RWPE2 (cell line): ENCODE data around the gene SLC8A1.

ENCODE experiments used
- ATAC-seq: fragments of 200-7000 bp; cut with Tn5 transposase; 3 replicates; pipeline ENCODE4 v1.9.1; 2021; ENCODE audit warnings: low read depth
- DNase-seq: peaks from one replicate; pipeline ENCODE4 v3.0.0-alpha.2; 2020; ENCODE audit warnings: low spot score
- H3K27ac ChIP-seq: fragments of 450-650 bp; 2 replicates; pipeline ENCODE4 v1.5.1; 2017; ENCODE audit warnings: mild to moderate bottlenecking; ENCODE audit not compliant: poor library complexity, severe bottlenecking
- H3K27me3 ChIP-seq: fragments of 250-450 bp; sonication (Bioruptor Pico); 2 replicates; pipeline ENCODE4 v1.5.1; 2021; ENCODE audit warnings: mild to moderate bottlenecking, moderate library complexity; ENCODE audit not compliant: insufficient read depth, poor library complexity, severe bottlenecking
- H3K36me3 ChIP-seq: fragments of 250-450 bp; sonication (Bioruptor Pico); 2 replicates; pipeline ENCODE4 v1.5.1; 2020; ENCODE audit warnings: low read depth, mild to moderate bottlenecking, moderate library complexity
- H3K4me1 ChIP-seq: fragments of 250-450 bp; sonication (Bioruptor Pico); 2 replicates; pipeline ENCODE4 v1.5.1; 2021; ENCODE audit warnings: mild to moderate bottlenecking, moderate library complexity; ENCODE audit not compliant: insufficient read depth, poor library complexity, severe bottlenecking
- H3K4me3 ChIP-seq: fragments of 250-450 bp; sonication (Bioruptor Pico); 2 replicates; pipeline ENCODE4 v1.5.1; 2021; ENCODE audit warnings: mild to moderate bottlenecking, moderate library complexity; ENCODE audit not compliant: severe bottlenecking
- H3K9me3 ChIP-seq: fragments of 250-450 bp; sonication (Bioruptor Pico); 2 replicates; pipeline ENCODE4 v1.5.1; 2021; ENCODE audit warnings: mild to moderate bottlenecking, moderate library complexity; ENCODE audit not compliant: severe bottlenecking
- TF ChIP-seq, protein P1 (sequence below): fragments of 450-650 bp; IDR thresholded peaks from one replicate; pipeline ENCODE4 v1.5.1; 2017; ENCODE audit warnings: mild to moderate bottlenecking, moderate library complexity; ENCODE audit not compliant: poor library complexity, severe bottlenecking

Gene SLC8A1

DNA sequence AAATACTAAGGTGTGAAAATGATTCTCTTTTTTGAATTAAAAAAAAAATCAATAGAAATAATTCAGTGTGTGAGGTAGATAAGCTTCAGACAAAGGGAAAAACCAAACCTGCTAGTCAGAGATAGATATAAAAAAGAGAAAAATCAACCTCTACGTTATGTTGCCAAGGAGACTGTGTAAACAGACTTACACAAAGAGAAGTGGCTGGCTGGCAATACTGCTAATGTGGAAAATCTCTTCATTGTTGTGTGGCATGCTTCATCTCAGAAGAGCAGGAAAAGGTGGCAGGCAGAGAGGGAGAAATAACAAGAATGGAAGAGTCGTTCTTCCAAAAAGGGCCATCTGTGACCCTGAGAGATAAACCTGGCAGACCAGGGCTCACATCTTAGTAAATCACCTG is 200.8 kb downstream of the SLC8A1 start:
- ATAC-seq (no peak), DNase-seq (no peak)
- Histone ChIP-seq H3K27me3 (peaks cover 4% of the 10 kb centered on the region), H3K27ac (no peak overlapping the region), H3K4me1 (peaks cover 3% of the 10 kb centered on the region), H3K36me3 (no peaks in the 10 kb centered on the region), H3K9me3 (no peaks in the 10 kb centered on the region), H3K4me3 (no peak overlapping the region)
- TF ChIP-seq, protein P1, sequence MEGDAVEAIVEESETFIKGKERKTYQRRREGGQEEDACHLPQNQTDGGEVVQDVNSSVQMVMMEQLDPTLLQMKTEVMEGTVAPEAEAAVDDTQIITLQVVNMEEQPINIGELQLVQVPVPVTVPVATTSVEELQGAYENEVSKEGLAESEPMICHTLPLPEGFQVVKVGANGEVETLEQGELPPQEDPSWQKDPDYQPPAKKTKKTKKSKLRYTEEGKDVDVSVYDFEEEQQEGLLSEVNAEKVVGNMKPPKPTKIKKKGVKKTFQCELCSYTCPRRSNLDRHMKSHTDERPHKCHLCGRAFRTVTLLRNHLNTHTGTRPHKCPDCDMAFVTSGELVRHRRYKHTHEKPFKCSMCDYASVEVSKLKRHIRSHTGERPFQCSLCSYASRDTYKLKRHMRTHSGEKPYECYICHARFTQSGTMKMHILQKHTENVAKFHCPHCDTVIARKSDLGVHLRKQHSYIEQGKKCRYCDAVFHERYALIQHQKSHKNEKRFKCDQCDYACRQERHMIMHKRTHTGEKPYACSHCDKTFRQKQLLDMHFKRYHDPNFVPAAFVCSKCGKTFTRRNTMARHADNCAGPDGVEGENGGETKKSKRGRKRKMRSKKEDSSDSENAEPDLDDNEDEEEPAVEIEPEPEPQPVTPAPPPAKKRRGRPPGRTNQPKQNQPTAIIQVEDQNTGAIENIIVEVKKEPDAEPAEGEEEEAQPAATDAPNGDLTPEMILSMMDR, result no peak

DNA sequence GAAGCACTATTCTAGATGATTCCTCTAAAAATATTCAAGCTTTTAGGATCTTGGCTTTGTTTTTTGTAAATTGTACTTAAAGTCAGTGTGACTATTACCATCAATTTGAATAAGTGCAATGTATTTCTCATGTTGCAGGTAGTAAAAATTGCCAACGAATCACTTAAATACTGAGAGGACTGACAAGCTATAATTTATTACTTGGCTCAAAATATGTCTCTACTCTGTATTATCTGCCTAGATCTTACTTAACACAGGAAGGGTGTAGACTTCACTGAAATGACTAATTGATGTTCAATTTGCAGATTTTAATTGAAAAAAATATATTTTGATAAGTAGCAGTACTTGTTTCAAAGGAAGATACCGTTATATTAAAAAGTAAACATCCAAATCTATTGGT is 202.3 kb downstream of the SLC8A1 start:
- DNase-seq (no peak), ATAC-seq (no peak)
- no peaks in the 10 kb centered on the region for H3K36me3 ChIP-seq
- H3K4me1 ChIP-seq, result peaks cover 3% of the 10 kb centered on the region
- no peaks in the 10 kb centered on the region for H3K9me3 ChIP-seq
- peaks cover 4% of the 10 kb centered on the region for H3K27me3 ChIP-seq
- no peak overlapping the region for H3K4me3 ChIP-seq
- H3K27ac ChIP-seq, result no peak overlapping the region
- TF ChIP-seq, protein P1, result no peak

- ATAC-seq (no peak), DNase-seq (no peak)
- H3K36me3 ChIP-seq, result no peaks in the 10 kb centered on the region
- no peak overlapping the region for H3K4me3 ChIP-seq
- TF ChIP-seq, protein P1, result no peak
- no peaks in the 10 kb centered on the region for H3K9me3 ChIP-seq
- H3K27me3 ChIP-seq, result peaks cover 4% of the 10 kb centered on the region
- no peak overlapping the region for H3K27ac ChIP-seq
- peaks cover 3% of the 10 kb centered on the region for H3K4me1 ChIP-seq
Measured at GRCh38 chr2:40248294-40248693, 203.6 kb downstream of the SLC8A1 start.

DNA sequence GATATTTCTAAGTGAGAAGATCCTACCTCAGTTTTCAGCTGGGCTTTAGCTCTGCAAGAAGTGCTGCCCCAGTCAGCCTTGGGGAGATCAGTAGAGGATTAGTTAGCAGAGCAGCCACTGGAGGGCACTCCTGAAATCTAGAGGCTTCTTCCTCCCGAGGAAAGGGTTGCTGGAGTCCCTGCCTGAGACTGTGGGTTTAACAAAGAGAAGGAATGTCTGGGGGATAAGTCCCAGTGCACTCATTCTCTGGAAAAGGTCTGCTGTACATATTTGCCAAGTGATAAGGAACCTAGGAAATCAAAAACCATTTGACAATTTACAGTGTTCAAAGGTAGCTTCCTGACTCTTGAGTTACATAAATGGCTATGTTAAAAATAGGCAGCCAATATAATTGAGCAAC is 207.2 kb downstream of the SLC8A1 start:
- no peak for DNase-seq
- peak; percentile 83 for ATAC-seq
- Histone ChIP-seq H3K27me3 (peaks cover 4% of the 10 kb centered on the region), H3K9me3 (no peaks in the 10 kb centered on the region), H3K4me3 (no peak overlapping the region), H3K36me3 (no peaks in the 10 kb centered on the region), H3K27ac (no peak overlapping the region), H3K4me1 (peaks cover 9% of the 10 kb centered on the region)
- TF ChIP-seq, protein P1, result peak; percentile 79

- ATAC-seq, result no peak
- H3K4me1 ChIP-seq, result peaks cover 8% of the 10 kb centered on the region
- no peaks in the 10 kb centered on the region for H3K9me3 ChIP-seq
- TF ChIP-seq, protein P1, result no peak
- DNase-seq, result no peak
- no peak overlapping the region for H3K27ac ChIP-seq
- H3K27me3 ChIP-seq, result peaks cover 2% of the 10 kb centered on the region
- H3K36me3 ChIP-seq, result no peaks in the 10 kb centered on the region
- no peak overlapping the region for H3K4me3 ChIP-seq
Measured at GRCh38 chr2:40244251-40244650, 207.6 kb downstream of the SLC8A1 start.
